Sciatic nerve (tissue), 2 donors: ENCODE data around the gene ADAMTSL2. TPM values are rescaled to one million over a fixed set of nuclear protein-coding genes. Genes with fewer than 3 reads are reported as not detected.
A peak's percentile ranks its signal among the peaks of the same experiment; 100 is the strongest.
"Not testable (repeated sequence)": the region's sequence is repeated elsewhere in the genome, so short reads cannot be mapped to it uniquely, and the experiment has no call there.

Experiments
- ATAC-seq: fragments of 200-7000 bp; cut with Tn5 transposase; one replicate; pipeline ENCODE4 v1.9.1; 2020; ENCODE audit warnings: mild to moderate bottlenecking, moderate library complexity
- DNase-seq: peaks from one replicate; pipeline ENCODE4 v3.0.0-alpha.2; 2020; ENCODE audit warnings: low spot score
- intact Hi-C: fragments of 100-400 bp; cut with DNase I; formaldehyde crosslinking; loops from one replicate; pipeline ENCODE4 v1.14.2; 2022
- total RNA-seq: library from RNA; stranded (reverse); fragmentation: NEBNext Ultra II Directional; extraction: Animal tissue kit (Norgen Biotek cat#: 25700); gene quantifications from one replicate; pipeline ENCODE4 v1.2.1, GENCODE V29; 2021
- donor health status: DM: no; HTN: no; CAD: no.
- donor health status: DM: no; HTN: no; CAD: no.

Gene ADAMTSL2
- total RNA-seq, 1 donor from 2014 or later: 22.3 TPM

- no peak for DNase-seq
- ATAC-seq: no peak
- intact Hi-C loops: loop anchor here (5.0 kb wide), 1 partner anchor 1911 kb away; no protein-coding TSS in a partner anchor
Observed at GRCh38 chr9:133563291-133563796, 28.8 kb downstream of the ADAMTSL2 start.

GRCh38 chr9:133563814-133564213 lies 29.3 kb downstream of the ADAMTSL2 start:
- intact Hi-C loops: loop anchor here (5.0 kb wide), 1 partner anchor 1912 kb away; no protein-coding TSS in a partner anchor

DNA sequence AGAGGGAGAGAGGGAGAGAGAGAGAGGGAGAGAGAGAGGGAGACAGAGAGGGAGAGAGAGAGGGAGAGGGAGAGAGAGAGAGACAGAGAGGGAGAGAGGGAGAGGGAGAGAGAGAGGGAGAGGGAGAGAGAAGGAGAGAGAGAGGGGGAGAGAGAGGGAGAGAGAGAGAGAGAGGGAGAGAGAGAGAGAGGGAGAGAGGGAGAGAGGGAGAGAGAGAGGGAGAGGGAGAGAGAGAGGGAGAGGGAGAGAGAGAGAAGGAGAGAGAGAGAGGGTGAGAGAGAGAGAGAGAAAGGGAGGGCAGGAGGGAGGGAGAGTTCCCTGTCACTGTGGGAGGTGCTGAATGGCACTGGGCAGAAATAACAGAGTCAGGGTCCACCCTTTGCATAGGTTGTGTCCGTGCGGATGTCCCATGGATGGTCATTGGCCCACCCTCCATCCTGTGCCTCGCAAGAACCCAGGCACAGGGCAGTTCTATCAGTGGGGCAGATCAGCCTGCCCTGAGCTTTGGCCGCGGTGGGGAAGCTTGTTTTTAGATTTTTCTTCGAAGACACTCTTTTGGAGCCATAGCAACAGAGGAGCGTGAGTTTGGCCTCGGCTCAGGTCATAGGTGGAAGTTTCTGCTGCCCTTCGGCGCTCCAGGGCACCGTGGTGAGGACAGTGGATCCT lies 30.1 kb downstream of the ADAMTSL2 start:
- intact Hi-C loops: loop anchor here (5.0 kb wide), 1 partner anchor 1912 kb away; no protein-coding TSS in a partner anchor
- no peak for DNase-seq

More at GRCh38 chr9:133563814-133564213, 29.3 kb downstream of the ADAMTSL2 start:
- not testable (repeated sequence) for ATAC-seq, DNase-seq

DNA sequence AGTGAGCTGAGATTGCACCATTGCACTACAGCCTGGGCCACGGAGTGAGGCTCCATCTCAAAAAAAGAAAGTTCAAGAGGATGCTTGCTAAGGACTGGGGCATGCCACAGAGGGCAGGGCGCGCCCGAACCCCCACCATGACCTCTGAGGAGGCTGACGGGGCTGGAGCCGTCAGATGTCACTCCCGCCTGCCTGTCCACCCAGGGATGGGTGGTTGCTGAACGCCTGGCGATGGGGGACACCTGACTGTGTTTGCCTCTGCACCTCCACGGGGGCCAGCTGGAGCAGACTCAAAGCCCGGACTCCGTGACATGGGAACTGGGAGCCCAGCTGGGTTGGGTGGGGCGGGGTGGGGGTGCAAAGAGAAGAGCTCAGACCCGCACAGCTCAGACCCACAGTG lies 31.9 kb downstream of the ADAMTSL2 start:
- intact Hi-C loops: no loop called here
- DNase-seq (no peak), ATAC-seq (no peak)

More for the DNA sequence above, 30.1 kb downstream of the ADAMTSL2 start:
- peak; percentile 33 for ATAC-seq

DNA sequence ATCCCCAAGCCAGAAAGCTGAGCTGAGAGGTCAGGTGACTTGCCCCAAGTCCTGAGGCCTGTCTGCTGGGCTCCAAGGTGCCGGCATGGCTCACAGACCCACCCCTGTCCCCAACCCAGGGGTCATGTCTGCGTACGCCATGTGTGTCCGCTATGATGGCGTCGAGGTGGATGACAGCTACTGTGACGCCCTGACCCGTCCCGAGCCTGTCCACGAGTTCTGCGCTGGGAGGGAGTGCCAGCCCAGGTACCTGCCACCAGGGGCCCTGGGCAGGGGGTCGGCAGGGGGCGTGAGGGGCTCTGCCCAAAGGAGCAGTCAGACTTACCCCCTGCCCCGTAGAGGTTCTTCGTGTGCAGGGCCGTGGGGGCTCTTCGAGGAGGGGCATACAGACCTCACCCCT lies 32.3 kb downstream of the ADAMTSL2 start:
- ATAC-seq: no peak
- intact Hi-C loops: no loop called here
- no peak for DNase-seq

- intact Hi-C loops: no loop called here
- DNase-seq (no peak), ATAC-seq (no peak)
Observed at GRCh38 chr9:133568186-133568585, 33.7 kb downstream of the ADAMTSL2 start.

- ATAC-seq (no peak), DNase-seq (no peak)
- intact Hi-C loops: no loop called here
Observed at GRCh38 chr9:133569121-133569785, 34.7 kb downstream of the ADAMTSL2 start.

DNA sequence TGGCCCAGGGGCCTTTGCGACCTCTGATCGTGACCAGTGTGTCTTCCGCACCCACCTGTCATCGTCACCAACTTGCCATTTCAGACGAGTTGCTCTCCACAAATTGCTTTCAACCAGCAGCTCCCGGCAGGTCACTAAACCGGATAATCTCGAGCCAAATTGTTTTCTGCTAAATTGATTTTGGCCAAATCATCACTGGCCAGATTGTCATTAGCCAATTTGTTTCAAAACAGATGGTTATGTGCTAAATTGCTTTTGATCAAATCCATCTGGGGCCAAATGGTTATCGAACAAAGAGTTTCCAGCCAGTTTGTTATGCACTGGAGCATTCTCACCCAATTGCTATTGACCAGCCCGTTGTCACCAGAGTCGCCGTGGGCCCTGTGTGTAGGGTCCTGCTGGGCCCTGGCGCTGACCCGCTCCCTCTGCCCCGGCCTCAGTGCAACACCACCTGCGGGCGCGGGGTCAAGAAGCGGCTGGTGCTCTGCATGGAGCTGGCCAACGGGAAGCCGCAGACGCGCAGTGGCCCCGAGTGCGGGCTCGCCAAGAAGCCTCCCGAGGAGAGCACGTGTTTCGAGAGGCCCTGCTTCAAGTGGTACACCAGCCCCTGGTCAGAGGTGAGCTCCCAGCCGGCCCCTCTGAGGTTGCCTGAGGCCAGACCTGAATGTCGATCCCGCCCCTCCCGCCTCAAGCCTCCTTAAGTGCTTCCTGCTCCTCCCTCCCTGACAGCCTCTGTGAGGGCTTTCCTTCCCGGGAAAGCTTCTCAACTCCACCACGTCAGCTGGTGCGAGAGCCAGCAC lies 35.6 kb downstream of the ADAMTSL2 start:
- intact Hi-C loops: no loop called here
- ATAC-seq: no peak
- no peak for DNase-seq

DNA sequence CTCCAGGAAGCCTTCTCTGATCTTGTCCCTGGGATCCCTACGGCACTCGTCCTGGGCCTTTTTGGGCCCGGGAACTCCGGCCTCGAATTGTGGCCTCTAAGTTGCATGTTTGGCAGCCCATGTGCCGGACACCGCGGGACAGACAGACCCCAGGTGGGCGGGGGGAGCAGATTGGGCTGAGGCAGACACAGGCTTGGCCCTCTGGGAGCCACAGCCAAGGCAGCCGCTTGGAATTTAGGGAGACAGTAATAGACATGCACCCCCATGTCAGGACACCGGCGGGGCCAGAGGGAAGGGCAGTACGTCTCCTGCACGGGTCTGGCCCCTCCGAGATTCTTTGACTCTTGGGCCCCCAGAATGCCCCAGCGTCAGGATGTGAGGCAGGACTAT lies 36.2 kb downstream of the ADAMTSL2 start:
- DNase-seq: no peak
- intact Hi-C loops: no loop called here
- no peak for ATAC-seq

- ATAC-seq (no peak), DNase-seq (no peak)
- intact Hi-C loops: no loop called here
Observed at GRCh38 chr9:133571391-133571890, 36.9 kb downstream of the ADAMTSL2 start.

GRCh38 chr9:133571896-133572595 lies 37.5 kb downstream of the ADAMTSL2 start:
- intact Hi-C loops: no loop called here
- no peak for DNase-seq
- no peak for ATAC-seq

DNA sequence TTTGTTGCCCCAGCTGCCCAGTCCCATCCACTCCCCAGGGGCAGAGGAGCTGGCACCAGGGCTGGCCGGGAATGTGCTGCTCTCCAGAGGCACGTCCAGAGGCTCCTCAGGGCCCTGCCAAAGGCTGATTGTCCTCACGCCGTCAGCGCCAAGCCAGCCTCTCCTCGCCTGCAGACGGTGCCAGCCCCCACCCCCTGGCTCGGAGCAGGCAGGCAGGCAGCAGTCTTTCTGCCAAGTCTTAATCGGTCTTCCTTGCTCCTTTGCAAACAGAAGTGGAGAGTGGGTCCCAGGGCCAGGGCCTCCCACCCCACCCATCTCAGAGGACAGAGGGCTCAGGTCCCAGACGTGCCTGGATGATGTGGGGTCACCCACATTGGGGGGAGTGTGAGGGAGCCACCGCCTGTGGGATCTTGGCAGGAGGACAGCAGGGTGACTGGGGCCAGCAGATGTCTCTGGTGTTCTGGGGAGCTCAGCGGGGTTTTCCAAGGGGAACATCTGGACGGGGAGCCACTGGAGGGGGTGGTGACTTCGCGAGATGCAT lies 38.4 kb downstream of the ADAMTSL2 start:
- intact Hi-C loops: no loop called here
- DNase-seq (no peak), ATAC-seq (no peak)

GRCh38 chr9:133573791-133574515 lies 39.4 kb downstream of the ADAMTSL2 start:
- ATAC-seq (no peak), DNase-seq (no peak)
- intact Hi-C loops: no loop called here

DNA sequence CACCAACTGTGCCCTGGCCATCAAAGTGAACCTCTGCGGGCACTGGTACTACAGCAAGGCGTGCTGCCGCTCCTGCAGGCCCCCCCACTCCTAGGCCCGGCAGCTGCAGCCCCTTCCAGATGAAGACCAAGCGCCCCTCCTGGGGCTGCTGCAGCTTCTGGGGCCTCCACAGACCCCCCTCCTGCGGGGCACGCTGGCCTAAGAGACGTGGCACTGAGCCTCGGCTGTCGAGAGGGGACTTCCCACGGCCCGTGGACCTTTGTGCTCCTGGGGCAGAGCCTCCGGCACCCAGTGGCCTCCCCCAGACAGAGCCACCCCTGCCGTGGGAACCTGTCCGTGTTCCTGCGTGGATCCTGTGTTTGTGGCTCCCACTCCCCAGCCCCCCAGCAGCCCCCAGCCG lies 40.3 kb downstream of the ADAMTSL2 start:
- DNase-seq (no peak), ATAC-seq (no peak)
- intact Hi-C loops: no loop called here

GRCh38 chr9:133575186-133576030 lies 40.9 kb downstream of the ADAMTSL2 start:
- DNase-seq (no peak), ATAC-seq (no peak)
- intact Hi-C loops: no loop called here

GRCh38 chr9:133576031-133576874 lies 41.7 kb downstream of the ADAMTSL2 start:
- ATAC-seq (no peak), DNase-seq (no peak)
- intact Hi-C loops: no loop called here
